SKM-1 (cell line): Measurements from ENCODE around the gene OLA1.

Experiments
- DNase-seq: peaks from one replicate; lab custom pipeline; 2025; ENCODE audit not compliant: unreplicated experiment; lab: John Stamatoyannopoulos, UW

OLA1 gene

GRCh38 chr2:174224665-174225288, 23.6 kb downstream of the OLA1 start:
- no peak for DNase-seq

GRCh38 chr2:174224125-174224524, 24.2 kb downstream of the OLA1 start:
- no peak for DNase-seq

GRCh38 chr2:174223388-174223787, 24.9 kb downstream of the OLA1 start:
- DNase-seq: no peak

GRCh38 chr2:174222154-174222553, 26.2 kb downstream of the OLA1 start:
- DNase-seq: no peak

GRCh38 chr2:174219321-174219720, 29.0 kb downstream of the OLA1 start:
- no peak for DNase-seq

- DNase-seq: no peak
Measured at GRCh38 chr2:174218773-174219172, 29.6 kb downstream of the OLA1 start.

DNA sequence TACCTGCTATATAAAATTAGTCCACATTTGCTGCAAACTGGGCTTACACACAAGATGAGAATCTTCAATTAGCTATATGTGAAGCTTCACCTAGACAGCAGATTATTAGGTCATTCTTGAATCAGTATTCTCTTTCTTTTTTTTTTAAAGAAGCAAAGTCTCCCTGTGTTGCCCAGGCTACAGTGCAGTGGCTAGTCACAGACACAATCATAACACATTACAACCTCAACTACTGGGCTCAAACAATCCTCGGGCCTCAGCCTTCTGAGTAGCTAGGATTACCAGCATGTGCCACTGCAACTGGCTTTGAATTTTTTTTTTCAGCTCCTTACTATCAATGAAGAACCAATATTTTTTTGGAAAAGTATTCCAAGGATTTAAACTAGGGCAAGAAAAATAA, 30.5 kb downstream of the OLA1 start:
- no peak for DNase-seq

GRCh38 chr2:174211954-174212353, 36.4 kb downstream of the OLA1 start:
- no peak for DNase-seq

GRCh38 chr2:174210862-174211261, 37.5 kb downstream of the OLA1 start:
- no peak for DNase-seq

GRCh38 chr2:174209325-174209724, 39.0 kb downstream of the OLA1 start:
- DNase-seq: no peak

- no peak for DNase-seq
Measured at GRCh38 chr2:174208026-174208425, 40.3 kb downstream of the OLA1 start.

GRCh38 chr2:174205562-174205961, 42.8 kb downstream of the OLA1 start:
- DNase-seq: no peak

DNA sequence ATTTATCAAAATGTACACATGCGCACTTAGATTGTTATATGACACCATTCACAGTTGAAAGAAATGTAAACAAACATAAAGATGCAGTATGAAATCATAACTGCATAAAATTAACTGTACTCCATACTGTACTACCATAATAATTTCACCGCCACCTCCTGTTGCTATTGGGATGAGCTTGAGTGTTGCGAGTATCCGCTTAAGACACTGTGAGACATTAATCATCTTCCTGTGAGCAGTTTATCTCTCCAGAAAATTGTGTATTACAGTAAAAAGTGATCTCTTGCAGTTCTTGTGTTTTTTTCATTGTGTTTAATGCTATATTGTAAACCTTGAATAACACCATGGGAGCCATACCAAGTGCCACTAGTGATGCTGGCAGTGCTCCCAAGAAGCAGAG, 46.1 kb downstream of the OLA1 start:
- DNase-seq: no peak

DNA sequence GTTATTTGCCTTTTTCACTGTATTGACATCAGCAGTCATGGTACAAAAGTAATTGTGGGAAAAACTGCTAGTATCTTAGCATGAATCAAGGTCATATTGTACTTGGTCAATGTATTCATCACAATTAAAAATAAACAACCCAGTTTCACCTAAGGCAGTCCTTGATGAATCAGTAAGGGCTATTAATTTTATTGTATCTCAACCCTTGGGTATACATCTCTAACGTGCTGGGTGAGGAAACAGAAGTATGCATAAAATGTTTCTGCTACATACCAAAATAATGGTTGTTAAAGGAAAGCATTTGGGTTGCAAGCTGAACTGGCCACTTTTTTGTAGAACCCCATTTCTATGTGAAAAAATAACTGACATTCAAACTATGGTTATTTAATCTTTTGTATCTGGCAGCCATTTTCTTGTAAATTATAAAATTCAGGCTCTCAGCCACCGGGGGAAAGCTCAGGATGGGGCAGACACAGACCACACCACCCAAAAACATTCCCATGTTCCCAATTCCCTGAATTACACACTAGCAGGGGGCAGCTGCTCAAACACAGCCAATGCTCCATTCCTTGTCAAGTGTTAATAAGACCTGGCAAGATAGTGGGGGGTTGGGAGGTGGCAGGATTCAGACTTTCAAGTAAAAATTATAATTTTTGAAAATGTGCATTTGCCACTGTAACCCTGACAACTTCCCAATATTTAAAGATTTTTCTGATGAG, 49.3 kb downstream of the OLA1 start:
- no peak for DNase-seq

- DNase-seq: no peak
Measured at GRCh38 chr2:174195253-174195652, 53.1 kb downstream of the OLA1 start.

GRCh38 chr2:174193737-174194136, 54.6 kb downstream of the OLA1 start:
- DNase-seq: no peak

DNA sequence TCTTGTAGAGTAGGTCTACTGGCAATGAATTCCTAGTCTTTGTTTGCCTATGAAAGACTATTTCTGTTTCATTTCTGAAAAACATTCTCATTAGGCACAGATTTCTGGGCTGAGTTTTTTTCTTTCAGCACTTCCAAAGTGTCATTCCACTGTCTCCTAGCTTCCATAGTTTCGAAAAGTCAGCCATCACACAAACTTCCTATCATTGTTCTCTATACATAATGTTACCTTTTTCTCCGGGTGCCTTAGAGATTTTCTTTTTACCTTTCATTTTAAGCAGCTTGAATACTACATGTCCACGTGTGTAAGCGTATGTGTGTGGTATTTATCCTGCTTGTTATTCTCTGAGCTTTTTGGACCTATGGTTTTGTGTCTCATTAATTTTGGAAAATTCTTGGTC, 55.7 kb downstream of the OLA1 start:
- no peak for DNase-seq

DNA sequence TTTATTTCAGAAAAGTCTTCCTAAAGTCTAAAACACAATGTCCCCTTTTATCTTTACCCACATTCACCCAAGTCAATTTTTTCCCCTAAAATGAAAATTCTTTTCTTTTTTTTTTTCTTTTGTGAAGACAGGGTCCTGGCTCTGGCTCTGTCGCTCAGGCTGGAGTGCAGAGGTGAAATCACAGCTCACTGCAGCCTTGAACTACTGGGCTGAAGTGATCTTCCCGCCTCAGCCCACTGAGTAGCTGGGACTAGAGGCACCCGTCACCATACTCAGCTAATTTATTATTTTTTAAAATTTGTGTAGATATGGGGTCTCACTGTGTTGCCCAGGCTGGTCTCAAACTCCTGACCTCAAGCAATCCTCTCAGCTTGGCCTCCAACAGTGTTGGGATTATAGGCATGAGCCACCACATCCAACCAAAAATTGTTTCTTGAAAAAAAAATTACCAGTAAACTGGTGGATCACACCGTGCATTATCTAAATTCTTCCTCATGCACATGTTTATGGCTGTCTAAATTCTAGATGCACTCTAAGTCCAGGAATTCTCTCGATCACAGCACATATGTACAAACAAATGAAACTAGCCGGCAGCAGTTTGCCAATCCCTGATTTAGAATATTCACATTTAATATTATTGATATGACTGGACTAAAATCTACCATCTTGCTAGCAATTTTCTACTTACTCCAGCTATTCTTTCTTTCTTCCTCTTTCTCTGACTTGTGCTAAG, 56.8 kb downstream of the OLA1 start:
- no peak for DNase-seq

GRCh38 chr2:174184915-174185314, 63.4 kb downstream of the OLA1 start:
- DNase-seq: no peak

- DNase-seq: no peak
Measured at GRCh38 chr2:174184504-174184903, 63.8 kb downstream of the OLA1 start.

DNA sequence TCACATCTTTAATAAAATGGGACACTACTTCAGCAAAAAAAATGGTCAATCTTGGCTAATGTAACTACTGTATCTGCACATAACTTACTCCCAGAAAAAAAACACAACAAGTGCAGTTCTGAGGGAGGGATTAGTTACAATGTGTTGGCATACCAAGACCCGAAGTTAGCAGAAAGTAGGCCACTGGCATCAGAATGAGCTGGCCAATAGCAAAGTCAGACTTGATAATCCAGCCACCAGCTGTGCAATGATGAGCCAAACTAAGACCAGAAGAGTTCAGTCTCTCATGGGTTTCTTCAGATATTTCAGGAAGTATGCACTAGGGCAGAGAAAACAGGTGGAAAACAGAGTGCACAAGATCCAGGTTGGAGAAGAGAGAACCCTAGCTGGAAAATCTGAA, 65.3 kb downstream of the OLA1 start:
- no peak for DNase-seq

DNA sequence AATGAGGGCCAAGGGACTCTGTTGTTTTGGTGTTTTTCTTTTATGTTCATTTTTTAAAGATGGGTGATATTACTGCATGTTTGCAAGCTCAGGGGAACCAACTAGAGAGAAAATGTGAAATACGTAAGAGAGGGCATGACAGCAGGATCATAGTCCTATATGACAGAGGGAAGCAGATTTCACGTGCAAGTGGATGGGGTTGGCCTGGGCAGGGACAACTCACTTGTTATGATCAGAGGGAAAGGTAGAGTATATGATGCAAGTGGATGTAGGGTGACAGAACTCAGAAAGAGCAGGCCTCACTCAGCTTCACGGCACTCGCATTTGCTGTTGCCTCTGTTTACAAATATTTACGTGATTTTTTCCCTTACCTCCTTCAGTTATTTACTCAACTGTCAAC, 67.0 kb downstream of the OLA1 start:
- no peak for DNase-seq
